WTC11 (cell line): Measurements from ENCODE around the gene GCM1. TPM values are rescaled to one million over a fixed set of nuclear protein-coding genes. Genes with fewer than 3 reads are reported as not detected.

ENCODE experiments used
- ATAC-seq: fragments of 200-7000 bp; cut with Tn5 transposase; 2 replicates; pipeline ENCODE4 v1.10.0; 2021; ENCODE audit warnings: mild to moderate bottlenecking, moderate library complexity
- CTCF ChIA-PET: fragments of 300-600 bp; sonication (Branson Sonifier 250); formaldehyde crosslinking; loops from one replicate; lab custom pipeline; 2021; ENCODE audit warnings: antibody characterized with exemption; lab: Charles Lee
- POLR2A ChIA-PET: fragments of 350-600 bp; sonication (Branson Sonifier 250); formaldehyde crosslinking; loops from one replicate; lab custom pipeline; 2021; ENCODE audit warnings: antibody characterized with exemption; lab: Charles Lee
- DNase-seq: peaks from one replicate; pipeline ENCODE4 v3.0.0; 2021; ENCODE audit warnings: low spot score
- H3K27ac Mint-ChIP-seq: 2 replicates; pipeline ENCODE4 v1.8.0; 2021; ENCODE audit warnings: mixed read lengths
- H3K27me3 Mint-ChIP-seq: 2 replicates; pipeline ENCODE4 v1.8.0; 2021; ENCODE audit warnings: low read depth, mild to moderate bottlenecking, moderate library complexity, mixed read lengths
- H3K36me3 Mint-ChIP-seq: 2 replicates; pipeline ENCODE4 v1.8.0; 2021; ENCODE audit warnings: mixed read lengths
- H3K4me1 Mint-ChIP-seq: 2 replicates; pipeline ENCODE4 v1.8.0; 2022; ENCODE audit warnings: mixed read lengths
- H3K4me3 Mint-ChIP-seq: 2 replicates; pipeline ENCODE4 v1.8.0; 2021; ENCODE audit warnings: mild to moderate bottlenecking, moderate library complexity, mixed read lengths
- H3K9me3 Mint-ChIP-seq: 2 replicates; pipeline ENCODE4 v1.8.0; 2021; ENCODE audit warnings: mixed read lengths
- ATF1 ChIP-seq: sonication (generic); formaldehyde crosslinking; IDR thresholded peaks from 2 replicates; pipeline ENCODE4 v1.8.1; 2023; ENCODE audit warnings: mild to moderate bottlenecking, moderate library complexity, missing genetic modification reagents
- CREM ChIP-seq: sonication (generic); formaldehyde crosslinking; IDR thresholded peaks from 2 replicates; pipeline ENCODE4 v1.8.1; 2022; ENCODE audit warnings: mild to moderate bottlenecking, missing genetic modification reagents, moderate library complexity
- MYBL2 ChIP-seq: sonication (generic); formaldehyde crosslinking; IDR thresholded peaks from 2 replicates; pipeline ENCODE4 v1.8.1; 2023; ENCODE audit warnings: mild to moderate bottlenecking, moderate library complexity, missing genetic modification reagents
- NFATC4 ChIP-seq: fragments of 250-450 bp; sonication (Bioruptor Pico); IDR thresholded peaks from 2 replicates; pipeline ENCODE4 v1.9.0; 2021; ENCODE audit warnings: mild to moderate bottlenecking
- RORB ChIP-seq: fragments of 250-450 bp; sonication (Bioruptor Pico); IDR thresholded peaks from 2 replicates; pipeline ENCODE4 v1.9.0; 2021; ENCODE audit warnings: mild to moderate bottlenecking
- TCF7 ChIP-seq: sonication (generic); formaldehyde crosslinking; IDR thresholded peaks from 2 replicates; pipeline ENCODE4 v1.8.0; 2022; ENCODE audit warnings: mild to moderate bottlenecking, low read depth, missing genetic modification reagents, moderate library complexity
- TP53 ChIP-seq: sonication (generic); formaldehyde crosslinking; IDR thresholded peaks from 2 replicates; pipeline ENCODE4 v1.8.1; 2023; ENCODE audit warnings: mild to moderate bottlenecking, missing genetic modification reagents
- ZNF396 ChIP-seq: fragments of 250-450 bp; sonication (Bioruptor Pico); IDR thresholded peaks from 2 replicates; pipeline ENCODE4 v1.8.0; 2021; ENCODE audit warnings: mild to moderate bottlenecking, moderate library complexity, borderline replicate concordance
- total RNA-seq: library from RNA; stranded (reverse); gene quantifications from 3 replicates; pipeline ENCODE4 v1.2.3, GENCODE V29; 2021
- TF ChIP-seq, protein P1 (sequence below): fragments of 250-450 bp; sonication (Bioruptor Pico); IDR thresholded peaks from 2 replicates; pipeline ENCODE4 v1.9.0; 2021; ENCODE audit warnings: mild to moderate bottlenecking
- TF ChIP-seq, protein P2 (sequence below): sonication (generic); formaldehyde crosslinking; IDR thresholded peaks from 2 replicates; pipeline ENCODE4 v1.8.0; 2022; ENCODE audit warnings: mild to moderate bottlenecking, missing genetic modification reagents
- TF ChIP-seq, protein P3 (sequence below): fragments of 250-450 bp; sonication (Bioruptor Pico); IDR thresholded peaks from 2 replicates; pipeline ENCODE4 v1.8.0; 2021; ENCODE audit warnings: mild to moderate bottlenecking
- TF ChIP-seq, protein P4 (sequence below): fragments of 200-600 bp; IDR thresholded peaks from 2 replicates; pipeline ENCODE4 v1.8.0; 2022; ENCODE audit warnings: antibody characterized with exemption
- TF ChIP-seq, protein P5 (sequence below): fragments of 250-450 bp; sonication (Bioruptor Pico); IDR thresholded peaks from 2 replicates; pipeline ENCODE4 v1.9.0; 2021; ENCODE audit warnings: mild to moderate bottlenecking, borderline replicate concordance
- TF ChIP-seq, protein P6 (sequence below): sonication (generic); formaldehyde crosslinking; IDR thresholded peaks from 2 replicates; pipeline ENCODE4 v1.8.1; 2022; ENCODE audit warnings: mild to moderate bottlenecking, missing genetic modification reagents, moderate library complexity, borderline replicate concordance
- TF ChIP-seq, protein P7 (sequence below): sonication (generic); formaldehyde crosslinking; IDR thresholded peaks from 2 replicates; pipeline ENCODE4 v1.8.1; 2023; ENCODE audit warnings: mild to moderate bottlenecking, missing genetic modification reagents, moderate library complexity

Gene GCM1
- total RNA-seq, 1 experiment from 2014 or later, result 0.09 TPM

DNA sequence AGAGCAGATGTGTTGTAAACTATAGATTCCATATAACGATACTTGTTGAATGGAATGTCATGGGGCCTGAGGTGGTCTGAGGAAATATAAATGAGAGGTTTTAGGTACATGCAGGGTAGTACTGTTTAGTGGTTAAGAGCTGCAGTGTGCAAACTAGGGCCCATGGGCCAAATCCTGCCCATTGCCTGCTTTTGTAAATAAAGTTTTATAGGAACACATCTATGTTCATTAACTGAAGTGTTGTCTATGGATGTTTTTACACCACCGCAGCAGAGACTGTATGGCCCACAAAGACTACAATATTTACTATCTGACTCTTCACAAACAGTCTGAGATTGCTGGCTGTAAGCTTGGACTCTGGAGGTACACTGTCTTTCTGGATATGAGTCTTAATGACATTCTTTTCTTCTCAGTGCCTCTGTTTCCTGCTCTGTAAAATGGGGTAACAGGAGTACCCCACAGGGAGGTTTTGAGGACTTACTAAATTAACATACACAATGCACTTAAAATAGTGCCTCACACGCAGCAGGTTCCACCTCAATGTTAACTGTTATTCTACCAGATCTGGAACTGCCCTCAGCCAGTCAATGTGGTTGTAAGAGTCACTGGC is 12.5 kb downstream of the GCM1 start:
- TF ChIP-seq, protein P1, sequence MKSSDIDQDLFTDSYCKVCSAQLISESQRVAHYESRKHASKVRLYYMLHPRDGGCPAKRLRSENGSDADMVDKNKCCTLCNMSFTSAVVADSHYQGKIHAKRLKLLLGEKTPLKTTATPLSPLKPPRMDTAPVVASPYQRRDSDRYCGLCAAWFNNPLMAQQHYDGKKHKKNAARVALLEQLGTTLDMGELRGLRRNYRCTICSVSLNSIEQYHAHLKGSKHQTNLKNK (CRISPR knock-in tag), result no peak
- TF ChIP-seq CREM, result no peak
- TF ChIP-seq, protein P2, sequence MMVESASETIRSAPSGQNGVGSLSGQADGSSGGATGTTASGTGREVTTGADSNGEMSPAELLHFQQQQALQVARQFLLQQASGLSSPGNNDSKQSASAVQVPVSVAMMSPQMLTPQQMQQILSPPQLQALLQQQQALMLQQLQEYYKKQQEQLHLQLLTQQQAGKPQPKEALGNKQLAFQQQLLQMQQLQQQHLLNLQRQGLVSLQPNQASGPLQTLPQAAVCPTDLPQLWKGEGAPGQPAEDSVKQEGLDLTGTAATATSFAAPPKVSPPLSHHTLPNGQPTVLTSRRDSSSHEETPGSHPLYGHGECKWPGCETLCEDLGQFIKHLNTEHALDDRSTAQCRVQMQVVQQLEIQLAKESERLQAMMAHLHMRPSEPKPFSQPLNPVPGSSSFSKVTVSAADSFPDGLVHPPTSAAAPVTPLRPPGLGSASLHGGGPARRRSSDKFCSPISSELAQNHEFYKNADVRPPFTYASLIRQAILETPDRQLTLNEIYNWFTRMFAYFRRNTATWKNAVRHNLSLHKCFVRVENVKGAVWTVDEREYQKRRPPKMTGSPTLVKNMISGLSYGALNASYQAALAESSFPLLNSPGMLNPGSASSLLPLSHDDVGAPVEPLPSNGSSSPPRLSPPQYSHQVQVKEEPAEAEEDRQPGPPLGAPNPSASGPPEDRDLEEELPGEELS, result no peak
- TF ChIP-seq, protein P3, sequence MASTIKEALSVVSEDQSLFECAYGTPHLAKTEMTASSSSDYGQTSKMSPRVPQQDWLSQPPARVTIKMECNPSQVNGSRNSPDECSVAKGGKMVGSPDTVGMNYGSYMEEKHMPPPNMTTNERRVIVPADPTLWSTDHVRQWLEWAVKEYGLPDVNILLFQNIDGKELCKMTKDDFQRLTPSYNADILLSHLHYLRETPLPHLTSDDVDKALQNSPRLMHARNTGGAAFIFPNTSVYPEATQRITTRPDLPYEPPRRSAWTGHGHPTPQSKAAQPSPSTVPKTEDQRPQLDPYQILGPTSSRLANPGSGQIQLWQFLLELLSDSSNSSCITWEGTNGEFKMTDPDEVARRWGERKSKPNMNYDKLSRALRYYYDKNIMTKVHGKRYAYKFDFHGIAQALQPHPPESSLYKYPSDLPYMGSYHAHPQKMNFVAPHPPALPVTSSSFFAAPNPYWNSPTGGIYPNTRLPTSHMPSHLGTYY, result no peak
- no peak for TF ChIP-seq MYBL2 (CRISPR knock-in tag)
- TF ChIP-seq RORB, result no peak
- no peak for TF ChIP-seq ATF1
- TF ChIP-seq TCF7 (CRISPR knock-in tag), result no peak
- no peak for TF ChIP-seq ZNF396
- no peak for TF ChIP-seq TP53
- TF ChIP-seq, protein P4, sequence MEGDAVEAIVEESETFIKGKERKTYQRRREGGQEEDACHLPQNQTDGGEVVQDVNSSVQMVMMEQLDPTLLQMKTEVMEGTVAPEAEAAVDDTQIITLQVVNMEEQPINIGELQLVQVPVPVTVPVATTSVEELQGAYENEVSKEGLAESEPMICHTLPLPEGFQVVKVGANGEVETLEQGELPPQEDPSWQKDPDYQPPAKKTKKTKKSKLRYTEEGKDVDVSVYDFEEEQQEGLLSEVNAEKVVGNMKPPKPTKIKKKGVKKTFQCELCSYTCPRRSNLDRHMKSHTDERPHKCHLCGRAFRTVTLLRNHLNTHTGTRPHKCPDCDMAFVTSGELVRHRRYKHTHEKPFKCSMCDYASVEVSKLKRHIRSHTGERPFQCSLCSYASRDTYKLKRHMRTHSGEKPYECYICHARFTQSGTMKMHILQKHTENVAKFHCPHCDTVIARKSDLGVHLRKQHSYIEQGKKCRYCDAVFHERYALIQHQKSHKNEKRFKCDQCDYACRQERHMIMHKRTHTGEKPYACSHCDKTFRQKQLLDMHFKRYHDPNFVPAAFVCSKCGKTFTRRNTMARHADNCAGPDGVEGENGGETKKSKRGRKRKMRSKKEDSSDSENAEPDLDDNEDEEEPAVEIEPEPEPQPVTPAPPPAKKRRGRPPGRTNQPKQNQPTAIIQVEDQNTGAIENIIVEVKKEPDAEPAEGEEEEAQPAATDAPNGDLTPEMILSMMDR, result no peak
- TF ChIP-seq, protein P5, sequence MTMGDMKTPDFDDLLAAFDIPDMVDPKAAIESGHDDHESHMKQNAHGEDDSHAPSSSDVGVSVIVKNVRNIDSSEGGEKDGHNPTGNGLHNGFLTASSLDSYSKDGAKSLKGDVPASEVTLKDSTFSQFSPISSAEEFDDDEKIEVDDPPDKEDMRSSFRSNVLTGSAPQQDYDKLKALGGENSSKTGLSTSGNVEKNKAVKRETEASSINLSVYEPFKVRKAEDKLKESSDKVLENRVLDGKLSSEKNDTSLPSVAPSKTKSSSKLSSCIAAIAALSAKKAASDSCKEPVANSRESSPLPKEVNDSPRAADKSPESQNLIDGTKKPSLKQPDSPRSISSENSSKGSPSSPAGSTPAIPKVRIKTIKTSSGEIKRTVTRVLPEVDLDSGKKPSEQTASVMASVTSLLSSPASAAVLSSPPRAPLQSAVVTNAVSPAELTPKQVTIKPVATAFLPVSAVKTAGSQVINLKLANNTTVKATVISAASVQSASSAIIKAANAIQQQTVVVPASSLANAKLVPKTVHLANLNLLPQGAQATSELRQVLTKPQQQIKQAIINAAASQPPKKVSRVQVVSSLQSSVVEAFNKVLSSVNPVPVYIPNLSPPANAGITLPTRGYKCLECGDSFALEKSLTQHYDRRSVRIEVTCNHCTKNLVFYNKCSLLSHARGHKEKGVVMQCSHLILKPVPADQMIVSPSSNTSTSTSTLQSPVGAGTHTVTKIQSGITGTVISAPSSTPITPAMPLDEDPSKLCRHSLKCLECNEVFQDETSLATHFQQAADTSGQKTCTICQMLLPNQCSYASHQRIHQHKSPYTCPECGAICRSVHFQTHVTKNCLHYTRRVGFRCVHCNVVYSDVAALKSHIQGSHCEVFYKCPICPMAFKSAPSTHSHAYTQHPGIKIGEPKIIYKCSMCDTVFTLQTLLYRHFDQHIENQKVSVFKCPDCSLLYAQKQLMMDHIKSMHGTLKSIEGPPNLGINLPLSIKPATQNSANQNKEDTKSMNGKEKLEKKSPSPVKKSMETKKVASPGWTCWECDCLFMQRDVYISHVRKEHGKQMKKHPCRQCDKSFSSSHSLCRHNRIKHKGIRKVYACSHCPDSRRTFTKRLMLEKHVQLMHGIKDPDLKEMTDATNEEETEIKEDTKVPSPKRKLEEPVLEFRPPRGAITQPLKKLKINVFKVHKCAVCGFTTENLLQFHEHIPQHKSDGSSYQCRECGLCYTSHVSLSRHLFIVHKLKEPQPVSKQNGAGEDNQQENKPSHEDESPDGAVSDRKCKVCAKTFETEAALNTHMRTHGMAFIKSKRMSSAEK, result no peak
- no peak for TF ChIP-seq NFATC4 (CRISPR knock-in tag)
- TF ChIP-seq, protein P6, sequence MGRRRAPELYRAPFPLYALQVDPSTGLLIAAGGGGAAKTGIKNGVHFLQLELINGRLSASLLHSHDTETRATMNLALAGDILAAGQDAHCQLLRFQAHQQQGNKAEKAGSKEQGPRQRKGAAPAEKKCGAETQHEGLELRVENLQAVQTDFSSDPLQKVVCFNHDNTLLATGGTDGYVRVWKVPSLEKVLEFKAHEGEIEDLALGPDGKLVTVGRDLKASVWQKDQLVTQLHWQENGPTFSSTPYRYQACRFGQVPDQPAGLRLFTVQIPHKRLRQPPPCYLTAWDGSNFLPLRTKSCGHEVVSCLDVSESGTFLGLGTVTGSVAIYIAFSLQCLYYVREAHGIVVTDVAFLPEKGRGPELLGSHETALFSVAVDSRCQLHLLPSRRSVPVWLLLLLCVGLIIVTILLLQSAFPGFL (CRISPR knock-in tag), result no peak
- TF ChIP-seq, protein P7, sequence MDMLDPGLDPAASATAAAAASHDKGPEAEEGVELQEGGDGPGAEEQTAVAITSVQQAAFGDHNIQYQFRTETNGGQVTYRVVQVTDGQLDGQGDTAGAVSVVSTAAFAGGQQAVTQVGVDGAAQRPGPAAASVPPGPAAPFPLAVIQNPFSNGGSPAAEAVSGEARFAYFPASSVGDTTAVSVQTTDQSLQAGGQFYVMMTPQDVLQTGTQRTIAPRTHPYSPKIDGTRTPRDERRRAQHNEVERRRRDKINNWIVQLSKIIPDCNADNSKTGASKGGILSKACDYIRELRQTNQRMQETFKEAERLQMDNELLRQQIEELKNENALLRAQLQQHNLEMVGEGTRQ, result no peak
- ChIA-PET POLR2A (no interaction called here), CTCF (no interaction called here)
- ATAC-seq (no peak), DNase-seq (no peak)
- Mint-ChIP-seq H3K4me1 (0 out of 2 replicates have a peak, but pooled peaks cover 4% of the 10 kb centered on the region), H3K27me3 (no peaks in the 10 kb centered on the region), H3K36me3 (no peaks in the 10 kb centered on the region), H3K4me3 (no peak overlapping the region), H3K27ac (no peak overlapping the region), H3K9me3 (no peaks in the 10 kb centered on the region)
